ENCODE results near the gene DCLRE1C. TPM values are rescaled to one million over a fixed set of nuclear protein-coding genes. Genes with fewer than 3 reads are reported as not detected.
"Not testable (repeated sequence)": the region's sequence is repeated elsewhere in the genome, so short reads cannot be mapped to it uniquely, and the experiment has no call there.

Gene DCLRE1C
- total RNA-seq, 4 donors from 2014 or later = 9.8 to 17.3 (median 12.0) TPM

- no peak overlapping the region for H3K4me3 ChIP-seq (ENCODE audit: low read depth, poor library complexity, severe bottlenecking)
- 100% methylated on average over 1 of the region's 1 CpG for WGBS, 2 donors
- no peak for TF ChIP-seq CTCF (IDR thresholded peaks at IDR 0.05)
- no peak for TF ChIP-seq POLR2A (IDR thresholded peaks at IDR 0.05)
- intact Hi-C loops (cut with DNase I; ENCODE audit: low total_unique reads) = no loop called here
- no peak for DNase-seq (ENCODE audit: low spot score in 2 of 2)
These were observed 6.6 kb downstream of the DCLRE1C start for GRCh38 chr10:14947268-14947667.

- intact Hi-C loops (cut with DNase I; ENCODE audit: low total_unique reads) = no loop called here
- DNase-seq (ENCODE audit: low spot score in 2 of 2) = no peak
- 93 to 94% methylated on average over 5 of the region's 5 CpGs for WGBS, 2 donors
These were observed 8.8 kb downstream of the DCLRE1C start for GRCh38 chr10:14945108-14945507.

GRCh38 chr10:14942950-14943338 lies 11.0 kb downstream of the DCLRE1C start:
- intact Hi-C loops (cut with DNase I; ENCODE audit: low total_unique reads); H3K4me3 ChIP-seq (ENCODE audit: low read depth, poor library complexity, severe bottlenecking); DNase-seq (ENCODE audit: low spot score in 2 of 2): not testable (repeated sequence)
- WGBS, 2 donors = 93 to 96% methylated on average over 7 of the region's 7 CpGs

More at GRCh38 chr10:14945108-14945507, 8.8 kb downstream of the DCLRE1C start:
- TF ChIP-seq CTCF (IDR thresholded peaks at IDR 0.05) (no peak), POLR2A (IDR thresholded peaks at IDR 0.05) (no peak)
- H3K4me3 ChIP-seq (ENCODE audit: low read depth, poor library complexity, severe bottlenecking) = no peak overlapping the region

- intact Hi-C loops (cut with DNase I; ENCODE audit: low total_unique reads); DNase-seq (ENCODE audit: low spot score in 2 of 2); H3K4me3 ChIP-seq (ENCODE audit: low read depth, poor library complexity, severe bottlenecking): not testable (repeated sequence)
- WGBS, 2 donors = 81 to 89% methylated on average over 17 of the region's 17 CpGs
These were observed 11.5 kb downstream of the DCLRE1C start for GRCh38 chr10:14942147-14942949.

- intact Hi-C loops (cut with DNase I; ENCODE audit: low total_unique reads); H3K4me3 ChIP-seq (ENCODE audit: low read depth, poor library complexity, severe bottlenecking); DNase-seq (ENCODE audit: low spot score in 2 of 2): not testable (repeated sequence)
- WGBS, 2 donors = 68 to 87% methylated on average over 2 to 4 of the region's 5 CpGs
These were observed 14.9 kb downstream of the DCLRE1C start for GRCh38 chr10:14938971-14939370.

- no peak overlapping the region for H3K4me3 ChIP-seq (ENCODE audit: low read depth, poor library complexity, severe bottlenecking)
- DNase-seq (ENCODE audit: low spot score in 2 of 2) = no peak
- intact Hi-C loops (cut with DNase I; ENCODE audit: low total_unique reads) = no loop called here
- TF ChIP-seq CTCF (IDR thresholded peaks at IDR 0.05) = no peak
- TF ChIP-seq POLR2A (IDR thresholded peaks at IDR 0.05) = no peak
- 91 to 92% methylated on average over 2 of the region's 2 CpGs for WGBS, 2 donors
These were observed 17.3 kb downstream of the DCLRE1C start for GRCh38 chr10:14936584-14936983.

- TF ChIP-seq POLR2A (IDR thresholded peaks at IDR 0.05) (no peak), CTCF (IDR thresholded peaks at IDR 0.05) (no peak)
- H3K4me3 ChIP-seq (ENCODE audit: low read depth, poor library complexity, severe bottlenecking) = no peak overlapping the region
- 94 to 96% methylated on average over 10 of the region's 10 CpGs for WGBS, 2 donors
- no peak for DNase-seq (ENCODE audit: low spot score in 2 of 2)
- intact Hi-C loops (cut with DNase I; ENCODE audit: low total_unique reads) = no loop called here
These were observed 23.3 kb downstream of the DCLRE1C start for GRCh38 chr10:14930610-14931009.
